HepG2 (cell line): ENCODE measurements around the gene TBC1D24. TPM values are rescaled to one million over a fixed set of nuclear protein-coding genes. Genes with fewer than 3 reads are reported as not detected.
A peak's percentile ranks its signal among the peaks of the same experiment; 100 is the strongest.

Experiments
- ATRX ChIP-seq: sonication (generic); formaldehyde crosslinking; IDR thresholded peaks from 2 replicates; pipeline ENCODE4 v1.4.0; 2020; ENCODE audit warnings: missing genetic modification reagents, borderline replicate concordance
- E2F5 ChIP-seq: sonication (generic); formaldehyde crosslinking; conservative IDR thresholded peaks from 2 replicates; pipeline ENCODE4 v1.4.0; 2020; ENCODE audit warnings: missing genetic modification reagents
- HNRNPL ChIP-seq: fragments of 200-400 bp; formaldehyde crosslinking; IDR thresholded peaks from 2 replicates; pipeline ENCODE4 v1.6.1; 2017; ENCODE audit warnings: mild to moderate bottlenecking, low read depth, low read length
- KDM3A ChIP-seq: IDR thresholded peaks from 2 replicates; pipeline ENCODE4 v1.6.1; 2018; ENCODE audit warnings: low read depth, missing compliant biosample characterization
- PATZ1 ChIP-seq: sonication (generic); formaldehyde crosslinking; IDR thresholded peaks from 2 replicates; pipeline ENCODE4 v1.4.0; 2020; ENCODE audit warnings: missing genetic modification reagents
- RBM22 ChIP-seq: fragments of 200-400 bp; formaldehyde crosslinking; optimal IDR thresholded peaks from 2 replicates; pipeline ENCODE3; 2017; ENCODE audit warnings: mild to moderate bottlenecking, low read length, moderate library complexity
- SAP130 ChIP-seq: IDR thresholded peaks from 2 replicates; pipeline ENCODE4 v1.6.1; 2016; ENCODE audit warnings: low read depth
- ZBTB1 ChIP-seq: sonication (generic); formaldehyde crosslinking; IDR thresholded peaks from 2 replicates; pipeline ENCODE4 v1.4.0; 2020; ENCODE audit warnings: missing genetic modification reagents, borderline replicate concordance
- ZBTB7B ChIP-seq: sonication (generic); formaldehyde crosslinking; IDR thresholded peaks from 2 replicates; pipeline ENCODE4 v1.4.0; 2020; ENCODE audit warnings: missing genetic modification reagents
- ZNF232 ChIP-seq: sonication (generic); formaldehyde crosslinking; IDR thresholded peaks from 2 replicates; pipeline ENCODE4 v1.4.0; 2020; ENCODE audit warnings: missing genetic modification reagents, borderline replicate concordance
- ZNF552 ChIP-seq: sonication (generic); formaldehyde crosslinking; IDR thresholded peaks from 2 replicates; pipeline ENCODE4 v1.9.0; 2022; ENCODE audit warnings: missing genetic modification reagents, mild to moderate bottlenecking, borderline replicate concordance
- ZNF556 ChIP-seq: sonication (generic); formaldehyde crosslinking; IDR thresholded peaks from 2 replicates; pipeline ENCODE4 v1.4.0; 2020; ENCODE audit warnings: mild to moderate bottlenecking, missing genetic modification reagents, borderline replicate concordance
- polyA plus RNA-seq, 8 experiments: library from polyadenylated mRNA; depleted of rRNA in 3 of 8; stranded (reverse) in 7 of 8; unstranded in 1 of 8; fragments of >200 nt; fragmentation: Illumina TruSeq in 4 of 8; extraction: Trizol in 4 of 8; gene quantifications; 2 replicates each; pipeline versions ENCODE4 v1.2.1 to v1.2.3, GENCODE V29; 2011 to 2016; ENCODE audit warnings: low read depth in 4 of 8, missing spikeins in 1 of 8, mixed read lengths in 1 of 8; ENCODE audit not compliant: insufficient read depth in 1 of 8
- total RNA-seq, 5 experiments: library from RNA; depleted of rRNA; stranded (reverse); fragments of >200 nt; fragmentation: Illumina TruSeq; extraction: Trizol; gene quantifications; 2 replicates each; pipeline ENCODE4 v1.2.3, GENCODE V29; 2016; ENCODE audit warnings: low read depth in 1 of 5
- TF ChIP-seq, protein P1 (sequence below): IDR thresholded peaks from 2 replicates; pipeline ENCODE4 v1.4.0; 2020; ENCODE audit warnings: mild to moderate bottlenecking, missing genetic modification reagents
- TF ChIP-seq, protein P2 (sequence below): sonication (generic); formaldehyde crosslinking; IDR thresholded peaks from 2 replicates; pipeline ENCODE4 v1.5.0; 2020; ENCODE audit warnings: mild to moderate bottlenecking, missing genetic modification reagents

Gene TBC1D24
- total and polyA plus RNA-seq, 2 of the 13 experiments (the other 11 are each of a cell fraction or from before 2014, with no cell fraction given) = 7.7 to 13.7 TPM

DNA sequence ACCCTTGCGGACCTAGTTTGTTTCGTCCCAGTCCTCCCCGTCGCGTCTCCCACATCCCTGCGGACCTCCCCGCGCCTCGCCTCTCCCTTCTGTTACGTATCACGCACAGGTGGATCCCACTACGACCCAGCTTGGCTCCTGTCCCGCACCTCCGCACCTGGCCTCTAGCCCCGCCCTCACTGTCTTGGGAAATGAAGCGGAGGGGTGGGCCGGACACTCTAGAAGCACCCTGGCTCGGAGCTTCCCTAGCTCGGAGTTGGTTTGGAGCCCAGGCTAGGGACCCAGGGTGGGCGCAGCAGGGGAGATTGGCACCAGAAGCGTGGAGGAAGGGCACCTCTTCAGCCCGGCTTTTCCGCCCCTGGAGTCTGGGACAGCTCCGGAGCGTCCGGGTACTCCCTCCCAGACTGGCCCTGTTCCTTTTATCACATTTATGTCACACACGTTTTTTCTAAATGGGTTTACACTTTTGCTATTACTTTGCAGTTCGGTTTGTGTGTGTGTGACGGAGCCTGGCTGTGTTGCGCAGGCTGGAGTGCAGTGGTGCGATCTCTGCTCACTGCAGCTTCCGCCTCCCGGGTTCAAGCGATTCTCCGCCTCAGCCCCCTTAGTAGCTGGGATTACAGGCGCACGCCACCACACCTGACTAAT is 57.7 kb downstream of the TBC1D24 start (continued):
- TF ChIP-seq ZNF232 (CRISPR knock-in tag) (peak; percentile 69; the same call in 1 of the 2 replicates), PATZ1 (CRISPR knock-in tag) (peak; percentile 6; the same call in 1 of the 2 replicates), ZBTB7B (CRISPR knock-in tag) (0 out of 2 replicates have a peak, but pooled peaks have one; percentile 3), KDM3A (CRISPR knock-in tag) (no peak), ATRX (no peak), RBM22 (peak; percentile 66), ZNF552 (CRISPR knock-in tag) (0 out of 2 replicates have a peak, but pooled peaks have one; percentile 37), ZBTB1 (peak; percentile 59; the same call in 1 of the 2 replicates), E2F5 (CRISPR knock-in tag) (no peak), ZNF556 (CRISPR knock-in tag) (no peak), SAP130 (peak; percentile 33; the same call in 1 of the 2 replicates), HNRNPL (peak; percentile 70; the same call in 1 of the 2 replicates)
- TF ChIP-seq, protein P1, sequence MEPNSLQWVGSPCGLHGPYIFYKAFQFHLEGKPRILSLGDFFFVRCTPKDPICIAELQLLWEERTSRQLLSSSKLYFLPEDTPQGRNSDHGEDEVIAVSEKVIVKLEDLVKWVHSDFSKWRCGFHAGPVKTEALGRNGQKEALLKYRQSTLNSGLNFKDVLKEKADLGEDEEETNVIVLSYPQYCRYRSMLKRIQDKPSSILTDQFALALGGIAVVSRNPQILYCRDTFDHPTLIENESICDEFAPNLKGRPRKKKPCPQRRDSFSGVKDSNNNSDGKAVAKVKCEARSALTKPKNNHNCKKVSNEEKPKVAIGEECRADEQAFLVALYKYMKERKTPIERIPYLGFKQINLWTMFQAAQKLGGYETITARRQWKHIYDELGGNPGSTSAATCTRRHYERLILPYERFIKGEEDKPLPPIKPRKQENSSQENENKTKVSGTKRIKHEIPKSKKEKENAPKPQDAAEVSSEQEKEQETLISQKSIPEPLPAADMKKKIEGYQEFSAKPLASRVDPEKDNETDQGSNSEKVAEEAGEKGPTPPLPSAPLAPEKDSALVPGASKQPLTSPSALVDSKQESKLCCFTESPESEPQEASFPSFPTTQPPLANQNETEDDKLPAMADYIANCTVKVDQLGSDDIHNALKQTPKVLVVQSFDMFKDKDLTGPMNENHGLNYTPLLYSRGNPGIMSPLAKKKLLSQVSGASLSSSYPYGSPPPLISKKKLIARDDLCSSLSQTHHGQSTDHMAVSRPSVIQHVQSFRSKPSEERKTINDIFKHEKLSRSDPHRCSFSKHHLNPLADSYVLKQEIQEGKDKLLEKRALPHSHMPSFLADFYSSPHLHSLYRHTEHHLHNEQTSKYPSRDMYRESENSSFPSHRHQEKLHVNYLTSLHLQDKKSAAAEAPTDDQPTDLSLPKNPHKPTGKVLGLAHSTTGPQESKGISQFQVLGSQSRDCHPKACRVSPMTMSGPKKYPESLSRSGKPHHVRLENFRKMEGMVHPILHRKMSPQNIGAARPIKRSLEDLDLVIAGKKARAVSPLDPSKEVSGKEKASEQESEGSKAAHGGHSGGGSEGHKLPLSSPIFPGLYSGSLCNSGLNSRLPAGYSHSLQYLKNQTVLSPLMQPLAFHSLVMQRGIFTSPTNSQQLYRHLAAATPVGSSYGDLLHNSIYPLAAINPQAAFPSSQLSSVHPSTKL (CRISPR knock-in tag) = 0 out of 2 replicates have a peak, but pooled peaks have one; percentile 6
- TF ChIP-seq, protein P2, sequence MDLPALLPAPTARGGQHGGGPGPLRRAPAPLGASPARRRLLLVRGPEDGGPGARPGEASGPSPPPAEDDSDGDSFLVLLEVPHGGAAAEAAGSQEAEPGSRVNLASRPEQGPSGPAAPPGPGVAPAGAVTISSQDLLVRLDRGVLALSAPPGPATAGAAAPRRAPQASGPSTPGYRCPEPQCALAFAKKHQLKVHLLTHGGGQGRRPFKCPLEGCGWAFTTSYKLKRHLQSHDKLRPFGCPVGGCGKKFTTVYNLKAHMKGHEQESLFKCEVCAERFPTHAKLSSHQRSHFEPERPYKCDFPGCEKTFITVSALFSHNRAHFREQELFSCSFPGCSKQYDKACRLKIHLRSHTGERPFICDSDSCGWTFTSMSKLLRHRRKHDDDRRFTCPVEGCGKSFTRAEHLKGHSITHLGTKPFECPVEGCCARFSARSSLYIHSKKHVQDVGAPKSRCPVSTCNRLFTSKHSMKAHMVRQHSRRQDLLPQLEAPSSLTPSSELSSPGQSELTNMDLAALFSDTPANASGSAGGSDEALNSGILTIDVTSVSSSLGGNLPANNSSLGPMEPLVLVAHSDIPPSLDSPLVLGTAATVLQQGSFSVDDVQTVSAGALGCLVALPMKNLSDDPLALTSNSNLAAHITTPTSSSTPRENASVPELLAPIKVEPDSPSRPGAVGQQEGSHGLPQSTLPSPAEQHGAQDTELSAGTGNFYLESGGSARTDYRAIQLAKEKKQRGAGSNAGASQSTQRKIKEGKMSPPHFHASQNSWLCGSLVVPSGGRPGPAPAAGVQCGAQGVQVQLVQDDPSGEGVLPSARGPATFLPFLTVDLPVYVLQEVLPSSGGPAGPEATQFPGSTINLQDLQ (CRISPR knock-in tag) = 0 out of 2 replicates have a peak, but pooled peaks have one; percentile 13
